K562 (cell line): ENCODE results near the gene NAA11. TPM values are rescaled to one million over a fixed set of nuclear protein-coding genes. Genes with fewer than 3 reads are reported as not detected.

Experiments
- ATAC-seq: fragments of 200-7000 bp; cut with Tn5 transposase; 3 replicates; pipeline ENCODE4 v1.9.1; 2020; ENCODE audit warnings: moderate library complexity
- BruUV-seq: library from RNA; stranded (reverse); fragments of 400-500 nt; replicated peaks from 2 replicates; lab custom pipeline; 2021; lab: Mats Ljungman, UMichigan
- CTCF ChIA-PET: fragments of 300-600 bp; formaldehyde crosslinking; extraction: SDS; loops from one replicate; lab custom pipeline; 2021; ENCODE audit warnings: low intra/inter-chr PET ratio; lab: Yijun Ruan, JAX
- POLR2A ChIA-PET: fragments of 300-600, 350-650 bp; sonication (Branson Sonifier 250); formaldehyde crosslinking; extraction: SDS; loops from one replicate; lab custom pipeline; 2021; ENCODE audit warnings: antibody characterized with exemption, inconsistent platforms; lab: Yijun Ruan, JAX
- DNase-seq, 4 experiments: peaks; one replicate each; pipeline versions ENCODE4 v3.0.0 to v3.0.0-alpha.2; 2011 to 2018; ENCODE audit warnings: low spot score in 3 of 4, mixed read lengths in 3 of 4; ENCODE audit errors: extremely low read depth in 1 of 4
- FAIRE-seq: peaks from 2 replicates; lab custom pipeline; 2011; peaks lifted over from hg19 to GRCh38; lab: Jason Lieb, UNC
- H2AFZ ChIP-seq: 2 replicates; pipeline ENCODE4 v1.6.0; 2011; ENCODE audit warnings: low read depth, low read length, control low read depth, inconsistent platforms
- H3K27ac ChIP-seq: fragments of 200-600 bp; 3 replicates; pipeline ENCODE4 v1.8.0; 2011; ENCODE audit warnings: low read depth, mild to moderate bottlenecking, control low read depth, inconsistent platforms, low read length, moderate library complexity, mixed read lengths; ENCODE audit errors: extremely low read depth
- H3K27me3 ChIP-seq, 2 experiments: fragments of 300-600 bp in 1 of 2; 2 replicates in 1 of 2; 3 replicates in 1 of 2; pipeline versions ENCODE4 v1.6.0 to v1.8.0; 2011; ENCODE audit warnings: inconsistent platforms in 2 of 2, low read length in 2 of 2, mild to moderate bottlenecking in 1 of 2, mixed read lengths in 1 of 2, moderate library complexity in 1 of 2; ENCODE audit not compliant: control insufficient read depth in 2 of 2, insufficient read depth in 2 of 2
- H3K36me3 ChIP-seq: fragments of 300-600 bp; 3 replicates; pipeline ENCODE4 v1.8.0; 2011; ENCODE audit warnings: mild to moderate bottlenecking, low read length, inconsistent platforms; ENCODE audit not compliant: control insufficient read depth, insufficient read depth
- H3K4me1 ChIP-seq, 2 experiments: fragments of 200-600 bp in 1 of 2; replicated peaks in 1 of 2; 2 replicates in 1 of 2; 3 replicates in 1 of 2; pipeline versions ENCODE4 v1.5.1 to v1.8.0; 2011; ENCODE audit warnings: inconsistent platforms in 2 of 2, low read length in 2 of 2, mild to moderate bottlenecking in 1 of 2, mixed read lengths in 1 of 2, moderate library complexity in 1 of 2; ENCODE audit not compliant: control insufficient read depth in 2 of 2, insufficient read depth in 2 of 2
- H3K4me2 ChIP-seq: 2 replicates; pipeline ENCODE4 v1.6.1; 2011; ENCODE audit warnings: low read length, control low read depth, inconsistent platforms, mixed read lengths; ENCODE audit not compliant: insufficient read depth
- H3K4me3 ChIP-seq: fragments of 200-600 bp; sonication (generic), shearing (Covaris generic); 2 replicates; pipeline ENCODE4 v1.5.1; 2016; ENCODE audit warnings: control low read depth, inconsistent platforms
- H3K79me2 ChIP-seq: fragments of 200-600 bp; 3 replicates; pipeline ENCODE4 v1.8.0; 2011; ENCODE audit warnings: low read length, inconsistent platforms; ENCODE audit not compliant: control insufficient read depth, insufficient read depth
- H3K9ac ChIP-seq, 2 experiments: 2 replicates each; pipeline versions ENCODE4 v1.6.0 to v1.6.1; 2011; ENCODE audit warnings: low read depth in 2 of 2, low read length in 2 of 2, control low read depth in 1 of 2, inconsistent platforms in 1 of 2, mild to moderate bottlenecking in 1 of 2, mixed read lengths in 1 of 2; ENCODE audit not compliant: insufficient read depth in 1 of 2
- H3K9me1 ChIP-seq: one replicate; pipeline ENCODE4 v1.6.0; 2011; ENCODE audit warnings: inconsistent platforms, mild to moderate bottlenecking, low read length, moderate library complexity; ENCODE audit not compliant: control insufficient read depth, insufficient read depth
- H3K9me3 ChIP-seq: replicated peaks from 2 replicates; pipeline ENCODE4 v1.5.1; 2011; ENCODE audit warnings: low read depth, low read length, inconsistent platforms; ENCODE audit not compliant: control insufficient read depth, insufficient read depth
- H4K20me1 ChIP-seq: replicated peaks from 2 replicates; pipeline ENCODE4 v1.6.1; 2011; ENCODE audit warnings: low read length, inconsistent platforms, mixed read lengths; ENCODE audit not compliant: control insufficient read depth, insufficient read depth
- CCNT2 ChIP-seq: IDR thresholded peaks from 2 replicates; pipeline ENCODE4 v1.6.1; 2011; ENCODE audit warnings: borderline replicate concordance, low read depth, mild to moderate bottlenecking, moderate library complexity, mixed read lengths, low read length; ENCODE audit not compliant: insufficient read length; ENCODE audit errors: extremely low read depth
- HOXB6 ChIP-seq: fragments of 250-450 bp; sonication (Bioruptor Pico); IDR thresholded peaks from 2 replicates; pipeline ENCODE4 v1.5.1; 2022; ENCODE audit warnings: mild to moderate bottlenecking, borderline replicate concordance
- MEIS2 ChIP-seq: fragments of 450-650 bp; IDR thresholded peaks from 2 replicates; pipeline ENCODE4 v1.6.1; 2014; ENCODE audit warnings: mild to moderate bottlenecking; ENCODE audit not compliant: partially characterized antibody
- NFYB ChIP-seq: IDR thresholded peaks from 2 replicates; pipeline ENCODE4 v1.6.1; 2011; ENCODE audit warnings: mild to moderate bottlenecking, moderate library complexity; ENCODE audit not compliant: insufficient read length; ENCODE audit errors: extremely low read depth
- POLR2A ChIP-seq: fragments of 450-650 bp; conservative IDR thresholded peaks from 2 replicates; pipeline ENCODE4 v1.6.1; 2016
- POLR3G ChIP-seq: IDR thresholded peaks from 2 replicates; pipeline ENCODE4 v1.6.1; 2011; ENCODE audit not compliant: insufficient read length, insufficient replicate concordance; ENCODE audit errors: extremely low read depth
- PRDM10 ChIP-seq: fragments of 450-650 bp; IDR thresholded peaks from 2 replicates; pipeline ENCODE4 v1.6.1; 2018; ENCODE audit not compliant: partially characterized antibody
- RBBP5 ChIP-seq: fragments of 200-600 bp; sonication (generic); IDR thresholded peaks from 2 replicates; pipeline ENCODE4 v1.6.1; 2012; ENCODE audit warnings: borderline replicate concordance, mild to moderate bottlenecking, low read length, control low read depth, inconsistent platforms; ENCODE audit not compliant: insufficient read depth, poor library complexity, severe bottlenecking
- ZEB2 ChIP-seq: fragments of 450-650 bp; IDR thresholded peaks from 2 replicates; pipeline ENCODE4 v1.6.1; 2016
- WGBS: fragments of 100-300 bp; shearing (Covaris generic); methylation state at CpG from one replicate; pipeline ENCODE4 v1.1.6; 2016; ENCODE audit warnings: low coverage, mixed read lengths; ENCODE audit not compliant: insufficient coverage; ENCODE audit errors: missing lambda C conversion rate; 5-methylcytosine and 5-hydroxymethylcytosine counted together
- in situ Hi-C: fragments of 300-500 bp; cut with MboI; formaldehyde crosslinking; loops from 4 replicates; pipeline ENCODE4 v1.15.0; 2018; ENCODE audit warnings: inconsistent platforms, mixed read lengths
- intact Hi-C: fragments of 100-400 bp; cut with micrococcal nuclease; formaldehyde crosslinking; loops from 2 replicates; pipeline ENCODE4 v1.14.2; 2022
- polyA plus RNA-seq, 8 experiments: library from polyadenylated mRNA; depleted of rRNA in 4 of 8; stranded (reverse) in 5 of 8; unstranded in 3 of 8; fragments of >200 nt; fragmentation: Nextera tagmentation in 2 of 8; fragmentation: Illumina TruSeq in 1 of 8; extraction: Ambion mirVana in 2 of 8; extraction: Trizol in 1 of 8; gene quantifications; 2 replicates each; pipeline versions ENCODE4 v1.2.1 to v1.2.3, GENCODE V29; 2011 to 2014; ENCODE audit warnings: inconsistent platforms in 1 of 8, missing spikeins in 1 of 8
- total RNA-seq, 7 experiments: library from RNA; depleted of rRNA in 6 of 7; stranded (reverse); fragments of >200 nt in 6 of 7; fragmentation: Illumina TruSeq in 2 of 7; extraction: Trizol in 2 of 7; gene quantifications; 2 replicates each; pipeline versions ENCODE4 v1.2.1 to v1.2.3, GENCODE V29; 2011 to 2021; ENCODE audit warnings: low replicate concordance in 1 of 7

Gene NAA11
- total and polyA plus RNA-seq, 9 of the 15 experiments (the other 6 are each of a cell fraction or from before 2014, with no cell fraction given): 17.1 to 34.6 (median 23.1) TPM

GRCh38 chr4:79330720-79331119, 4.9 kb upstream of the NAA11 start:
- Histone ChIP-seq H3K9ac (no peak overlapping the region), H3K4me2 (no peak overlapping the region), H3K4me3 (no peak overlapping the region), H3K9me1 (no peaks in the 10 kb centered on the region), H3K4me1 (peaks cover 0 to 8% of the 10 kb centered on the region in 2 experiments; a peak in 4 of 5 replicates), H3K79me2 (peaks cover 2% of the 10 kb centered on the region), H3K27me3 (no peaks in the 10 kb centered on the region), H3K9me3 (no peaks in the 10 kb centered on the region)
- intact Hi-C loops (no loop called here), in situ Hi-C loops (no loop called here)
- CTCF ChIA-PET: no interaction called here
- DNase-seq: no peak
- 36% methylated on average over 2 of the region's 2 CpGs for WGBS
- FAIRE-seq: no peak
- TF ChIP-seq NFYB (no peak), MEIS2 (peak; percentile 18), POLR3G (no peak), RBBP5 (no peak)
- TF ChIP-seq, all 486 proteins: peak for 1
- ATAC-seq: peak; percentile 32
- Histone ChIP-seq H4K20me1 (no peaks in the 10 kb centered on the region), H3K36me3 (no peaks in the 10 kb centered on the region), H2AFZ (peak overlapping the region; percentile 78), H3K27ac (peak overlapping the region; percentile 9; the same call in 1 of the 3 replicates)
- no TSS peak for BruUV-seq
- POLR2A ChIA-PET: no interaction called here

- CTCF ChIA-PET: no interaction called here
- WGBS: 42% methylated on average over 12 of the region's 12 CpGs
- H3K27me3 ChIP-seq: no peaks in the 10 kb centered on the region
- FAIRE-seq: no peak
- peak overlapping the region; percentile 77 for H2AFZ ChIP-seq
- H4K20me1 ChIP-seq: no peaks in the 10 kb centered on the region
- ATAC-seq: peak; percentile 63
- intact Hi-C loops: loop anchor here (10.0 kb wide), 1 partner anchor 1009 kb away; the partner anchor contains the start of gene CFAP299
- peak overlapping the region; percentile 80 for H3K4me2 ChIP-seq
- no peaks in the 10 kb centered on the region for H3K9me3 ChIP-seq
- H3K4me3 ChIP-seq: peak overlapping the region; percentile 53
- peak overlapping the region; percentile 77 for H3K27ac ChIP-seq
- H3K9me1 ChIP-seq: no peaks in the 10 kb centered on the region
- H3K36me3 ChIP-seq: peaks cover under 1% of the 10 kb centered on the region; the same call in 1 of the 3 replicates
- peaks cover 0 to 2% of the 10 kb centered on the region in 2 experiments; a peak in 3 of 5 replicates for H3K4me1 ChIP-seq
- in situ Hi-C loops: no loop called here
- POLR2A ChIA-PET: no interaction called here
- peak overlapping the region; percentile 68 to 89 for H3K9ac ChIP-seq
- H3K79me2 ChIP-seq: peaks cover 54% of the 10 kb centered on the region
- peak in 2 of 4 experiments; percentile 16 to 25 for DNase-seq
- TSS peak; percentile 74 for BruUV-seq
- TF ChIP-seq HOXB6: no peak
- no peak for TF ChIP-seq PRDM10
- TF ChIP-seq POLR2A: no peak
- TF ChIP-seq CCNT2: no peak
- no peak for TF ChIP-seq ZEB2
Observed at GRCh38 chr4:79325436-79325835, 425 bp downstream of the NAA11 start.
